ENCODE measurements around the gene HDC. TPM values are rescaled to one million over a fixed set of nuclear protein-coding genes. Genes with fewer than 3 reads are reported as not detected.

The HDC gene
- total and polyA plus RNA-seq, 2 experiments from 2014 or later, result not detected

- Histone ChIP-seq H3K27me3 (no peaks in the 10 kb centered on the region), H3K9me3 (ENCODE audit: low read depth) (no peaks in the 10 kb centered on the region)
- WGBS (ENCODE audit: low lambda C conversion rate, missing lambda C conversion rate), result 68% methylated on average over 5 of the region's 5 CpGs
Observed at GRCh38 chr15:50259276-50259675, 6.2 kb downstream of the HDC start.

GRCh38 chr15:50257924-50258323, 7.6 kb downstream of the HDC start:
- Histone ChIP-seq H3K79me2 (no peaks in the 10 kb centered on the region), H2AFZ (no peak overlapping the region), H3K36me3 (replicated peaks; ENCODE audit: insufficient read depth, low read depth) (no peaks in the 10 kb centered on the region), H3K27me3 (no peaks in the 10 kb centered on the region), H4K20me1 (ENCODE audit: insufficient read depth, poor library complexity, severe bottlenecking) (no peaks in the 10 kb centered on the region), H3K4me1 (ENCODE audit: insufficient read depth) (no peaks in the 10 kb centered on the region), H3K4me3 (no peak overlapping the region), H3K27ac (no peak overlapping the region), H3K9me3 (ENCODE audit: low read depth) (no peaks in the 10 kb centered on the region), H3K9me2 (replicated peaks; ENCODE audit: insufficient read depth) (no peaks in the 10 kb centered on the region), H3K4me2 (no peak overlapping the region)
- no peak for DNase-seq (ENCODE audit: low spot score)
- no peak for TF ChIP-seq CTCF (IDR thresholded peaks at IDR 0.05; ENCODE audit: poor library complexity)
- TF ChIP-seq EZH2 (IDR thresholded peaks at IDR 0.05; ENCODE audit: borderline replicate concordance), result no peak
- TF ChIP-seq EZH2phosphoT487 (IDR thresholded peaks at IDR 0.05; ENCODE audit: low read depth, severe bottlenecking, unreplicated experiment), result no peak
- WGBS (ENCODE audit: low lambda C conversion rate, missing lambda C conversion rate), result 73% methylated on average over 3 of the region's 3 CpGs

More at GRCh38 chr15:50259276-50259675, 6.2 kb downstream of the HDC start:
- H3K4me1 ChIP-seq (ENCODE audit: insufficient read depth), result no peaks in the 10 kb centered on the region
- no peak overlapping the region for H3K4me3 ChIP-seq
- no peak for DNase-seq (ENCODE audit: low spot score)
- H2AFZ ChIP-seq, result no peak overlapping the region
- H3K27ac ChIP-seq, result no peak overlapping the region
- TF ChIP-seq CTCF (IDR thresholded peaks at IDR 0.05; ENCODE audit: poor library complexity) (no peak), EZH2phosphoT487 (IDR thresholded peaks at IDR 0.05; ENCODE audit: low read depth, severe bottlenecking, unreplicated experiment) (no peak)
- no peak overlapping the region for H3K4me2 ChIP-seq
- H3K9me2 ChIP-seq (replicated peaks; ENCODE audit: insufficient read depth), result no peaks in the 10 kb centered on the region
- H3K36me3 ChIP-seq (replicated peaks; ENCODE audit: insufficient read depth, low read depth), result no peaks in the 10 kb centered on the region
- H3K79me2 ChIP-seq, result no peaks in the 10 kb centered on the region
- H4K20me1 ChIP-seq (ENCODE audit: insufficient read depth, poor library complexity, severe bottlenecking), result no peaks in the 10 kb centered on the region

GRCh38 chr15:50257332-50257731, 8.2 kb downstream of the HDC start:
- Histone ChIP-seq H3K9me3 (ENCODE audit: low read depth) (no peaks in the 10 kb centered on the region), H3K4me1 (ENCODE audit: insufficient read depth) (no peaks in the 10 kb centered on the region), H3K4me3 (no peak overlapping the region), H3K27me3 (no peaks in the 10 kb centered on the region), H3K36me3 (replicated peaks; ENCODE audit: insufficient read depth, low read depth) (no peaks in the 10 kb centered on the region), H3K9me2 (replicated peaks; ENCODE audit: insufficient read depth) (no peaks in the 10 kb centered on the region), H2AFZ (no peak overlapping the region), H4K20me1 (ENCODE audit: insufficient read depth, poor library complexity, severe bottlenecking) (no peaks in the 10 kb centered on the region), H3K79me2 (no peaks in the 10 kb centered on the region), H3K27ac (no peak overlapping the region), H3K4me2 (no peak overlapping the region)
- TF ChIP-seq CTCF (IDR thresholded peaks at IDR 0.05; ENCODE audit: poor library complexity) (no peak), EZH2phosphoT487 (IDR thresholded peaks at IDR 0.05; ENCODE audit: low read depth, severe bottlenecking, unreplicated experiment) (no peak), EZH2 (IDR thresholded peaks at IDR 0.05; ENCODE audit: borderline replicate concordance) (no peak)
- no peak for DNase-seq (ENCODE audit: low spot score)
- 91% methylated on average over 8 of the region's 8 CpGs for WGBS (ENCODE audit: low lambda C conversion rate, missing lambda C conversion rate)

Measured in hepatocyte (in vitro differentiated cells).